GM18511 (cell line): ENCODE measurements around the gene MINPP1.
"Not testable (repeated sequence)": the region's sequence is repeated elsewhere in the genome, so short reads cannot be mapped to it uniquely, and the experiment has no call there.

Experiments
- ATAC-seq: cut with Tn5 transposase; IDR thresholded peaks from one replicate; pipeline ENCODE4 v1.9.1; 2021; ENCODE audit warnings: mild to moderate bottlenecking, moderate library complexity; ENCODE audit not compliant: unreplicated experiment

MINPP1 gene

GRCh38 chr10:87562750-87563149 lies 58.1 kb downstream of the MINPP1 start:
- no peak for ATAC-seq

GRCh38 chr10:87565010-87565409 lies 60.3 kb downstream of the MINPP1 start:
- ATAC-seq: no peak

GRCh38 chr10:87575851-87576250 lies 71.2 kb downstream of the MINPP1 start:
- no peak for ATAC-seq

DNA sequence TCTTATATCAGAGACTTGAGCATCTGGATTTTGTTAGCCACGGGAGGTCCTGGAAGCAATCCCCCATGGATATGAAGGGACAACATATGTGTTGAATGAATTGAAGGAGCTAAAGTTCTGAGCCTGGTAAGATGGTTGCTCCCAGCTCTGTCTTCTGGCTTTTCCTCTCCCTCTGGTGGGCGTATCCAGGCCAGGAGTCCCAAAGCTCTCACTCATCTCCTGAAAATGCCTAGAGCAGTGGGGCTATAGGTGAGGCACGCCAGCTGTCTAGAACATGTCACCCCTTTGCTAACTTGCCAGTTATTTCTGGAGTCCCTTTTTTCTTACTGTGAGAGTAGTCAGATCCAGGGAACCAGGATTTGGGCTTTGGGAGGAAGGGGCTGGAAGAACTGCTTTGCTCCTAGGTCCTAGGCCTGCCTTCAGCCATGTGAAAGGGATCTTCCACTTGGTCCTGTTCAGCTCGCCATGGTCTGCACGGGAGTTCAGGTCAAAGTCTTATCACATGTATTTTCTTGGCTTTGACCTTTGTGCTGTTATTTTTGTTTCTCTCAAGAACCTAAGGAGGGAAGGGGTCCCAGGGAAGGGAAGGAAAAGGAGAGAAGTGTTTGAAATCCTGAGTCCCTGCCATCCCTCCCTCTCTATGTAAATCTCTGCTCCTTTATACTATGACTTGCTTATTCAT lies 73.6 kb downstream of the MINPP1 start:
- ATAC-seq: no peak

GRCh38 chr10:87578842-87579401 lies 74.2 kb downstream of the MINPP1 start:
- ATAC-seq: no peak

- ATAC-seq: no peak
Observed at GRCh38 chr10:87579563-87579962, 74.9 kb downstream of the MINPP1 start.

DNA sequence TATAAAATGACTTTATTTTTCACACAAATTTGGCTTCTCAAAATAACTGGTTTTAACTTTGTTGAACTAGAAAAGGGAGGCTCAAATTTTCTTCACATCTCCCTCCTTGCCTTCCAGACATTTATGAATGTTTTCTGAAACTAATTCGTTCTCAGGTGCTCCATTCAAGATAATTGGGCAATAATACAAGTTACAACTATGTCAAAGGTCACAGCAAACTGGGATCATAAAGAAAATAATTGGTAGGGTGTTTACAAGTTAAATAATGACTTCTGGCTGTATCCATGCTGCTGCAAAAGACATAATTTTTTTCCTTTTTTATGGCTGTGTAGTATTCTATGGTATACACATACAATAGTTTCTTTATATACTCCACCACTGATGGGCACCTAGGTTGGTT lies 75.3 kb downstream of the MINPP1 start:
- ATAC-seq: no peak

- ATAC-seq: no peak
Observed at GRCh38 chr10:87585565-87586514, 81.1 kb downstream of the MINPP1 start.

DNA sequence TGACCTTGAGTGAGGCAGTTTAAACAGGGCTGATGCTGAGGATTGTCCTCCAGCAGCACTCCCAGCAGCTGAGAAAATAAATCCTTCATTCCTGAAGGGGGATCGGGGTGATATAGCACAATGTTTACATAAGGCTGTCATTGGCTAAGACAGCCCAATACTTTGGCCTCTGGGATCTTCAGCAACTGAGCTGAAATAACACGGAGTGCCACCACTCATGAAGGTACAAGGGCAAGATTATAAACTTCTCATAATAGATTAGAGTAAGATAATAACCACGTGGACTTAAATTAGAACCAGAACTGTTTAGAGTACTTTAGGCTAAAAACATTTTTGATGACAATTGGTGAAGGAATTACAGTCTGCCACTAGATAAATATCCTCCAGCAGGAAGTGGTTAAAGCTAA lies 85.0 kb downstream of the MINPP1 start:
- no peak for ATAC-seq

DNA sequence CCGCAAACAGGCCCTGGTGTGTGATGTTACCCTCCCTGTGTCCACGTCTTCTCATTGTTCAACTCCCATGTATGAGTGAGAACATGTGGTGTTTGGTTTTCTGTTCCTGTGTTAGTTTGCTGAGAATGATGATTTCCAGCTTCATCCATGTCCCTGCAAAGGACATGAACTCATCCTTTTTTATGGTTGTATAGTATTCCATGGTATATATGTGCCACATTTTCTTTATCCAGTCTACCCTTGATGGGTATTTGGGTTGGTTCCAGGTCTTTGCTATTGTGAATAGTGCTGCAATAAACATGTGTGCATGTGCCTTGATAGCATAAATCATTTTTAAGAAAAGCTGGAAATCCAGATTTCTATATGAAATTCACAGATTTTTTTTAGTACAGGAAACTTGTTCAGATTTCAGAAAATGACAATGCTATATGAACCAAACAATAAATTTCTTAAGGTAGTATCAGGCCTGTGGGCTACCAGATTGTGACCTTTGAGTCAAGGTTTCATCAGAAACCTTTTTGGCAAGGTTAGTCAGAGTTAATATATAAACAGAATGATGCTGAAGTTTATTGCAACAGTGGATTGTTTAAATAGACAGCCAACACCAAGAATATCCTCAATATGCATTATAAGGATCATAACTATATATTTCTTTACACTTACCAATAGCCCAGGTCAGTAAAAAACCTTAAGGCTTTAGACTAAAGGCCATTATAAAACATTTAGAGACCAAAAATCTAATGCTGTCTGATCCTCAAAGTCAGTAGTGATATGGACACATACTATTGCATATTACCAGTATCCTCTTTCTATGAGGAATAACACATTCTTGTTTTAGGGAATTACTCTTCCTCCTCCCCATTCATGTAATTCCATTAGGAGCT lies 86.3 kb downstream of the MINPP1 start:
- ATAC-seq: no peak

GRCh38 chr10:87591589-87591886 lies 86.8 kb downstream of the MINPP1 start:
- ATAC-seq: no peak

GRCh38 chr10:87592920-87593319 lies 88.2 kb downstream of the MINPP1 start:
- not testable (repeated sequence) for ATAC-seq

- ATAC-seq: no peak
Observed at GRCh38 chr10:87593702-87594101, 89.0 kb downstream of the MINPP1 start.

GRCh38 chr10:87594181-87594580 lies 89.5 kb downstream of the MINPP1 start:
- ATAC-seq: no peak

DNA sequence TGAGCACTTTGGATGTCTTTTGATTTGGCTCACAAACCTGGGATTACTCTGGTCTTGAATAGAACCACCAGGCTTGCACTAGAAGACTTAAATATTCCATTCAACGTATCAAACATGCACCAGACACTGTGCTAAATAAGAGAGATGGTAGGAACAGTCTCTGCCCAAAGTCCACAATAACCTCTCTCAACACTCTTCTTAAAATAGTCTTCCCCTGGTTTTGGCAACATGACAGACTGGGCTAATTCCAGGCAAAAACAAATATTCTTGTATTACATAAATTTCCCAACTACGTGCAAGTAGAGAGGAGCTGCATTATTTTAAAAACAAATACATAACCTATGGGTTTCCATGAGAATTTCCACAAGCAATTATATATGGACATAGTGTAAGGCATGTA lies 90.2 kb downstream of the MINPP1 start:
- ATAC-seq: no peak

DNA sequence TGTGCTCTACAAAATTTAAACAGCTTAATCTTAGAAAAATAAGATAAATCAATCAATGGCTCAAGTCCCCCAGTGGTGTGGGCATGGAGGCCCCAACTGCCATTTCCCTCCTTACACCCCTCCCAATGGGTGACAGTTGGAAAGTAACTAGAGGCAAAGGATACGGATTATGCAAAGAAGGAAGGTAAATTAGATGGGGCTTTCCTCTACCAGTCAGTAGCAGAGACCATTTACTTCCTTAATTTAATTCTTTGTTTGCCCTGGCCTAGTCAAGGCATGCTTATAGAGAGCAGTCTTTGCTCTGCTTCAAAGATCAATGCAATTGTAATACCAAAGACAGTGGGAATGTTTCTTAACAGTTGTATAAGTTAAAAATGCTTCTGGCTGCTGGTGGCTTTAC lies 91.7 kb downstream of the MINPP1 start:
- ATAC-seq: no peak

- no peak for ATAC-seq
Observed at GRCh38 chr10:87598700-87599099, 94.0 kb downstream of the MINPP1 start.

GRCh38 chr10:87600581-87600980 lies 95.9 kb downstream of the MINPP1 start:
- ATAC-seq: no peak
